A549 (cell line): ENCODE measurements around the gene TRMT13. TPM values are rescaled to one million over a fixed set of nuclear protein-coding genes. Genes with fewer than 3 reads are reported as not detected.

ENCODE experiments used
- ATAC-seq, 2 experiments: fragments of 200-7000 bp in 1 of 2; fragments of >200 bp in 1 of 2; cut with Nextera tagmentation in 1 of 2; cut with Tn5 transposase in 1 of 2; 3 replicates each; pipeline versions ENCODE4 v1.8.0 to v1.9.1; 2018 to 2020; ENCODE audit warnings: mild to moderate bottlenecking in 1 of 2, moderate library complexity in 1 of 2
- CTCF ChIA-PET: fragments of 300-600 bp; sonication (Branson Sonifier 250); formaldehyde crosslinking; extraction: SDS; loops from one replicate; lab custom pipeline; 2021; ENCODE audit warnings: antibody characterized with exemption, inconsistent platforms; lab: Yijun Ruan, JAX
- POLR2A ChIA-PET: fragments of 350-600 bp; formaldehyde crosslinking; extraction: SDS; loops from one replicate; lab custom pipeline; 2021; ENCODE audit warnings: antibody characterized with exemption, inconsistent platforms; lab: Yijun Ruan, JAX
- DNase-seq, 2 experiments: peaks; one replicate each; pipeline versions ENCODE4 v3.0.0 to v3.0.0-alpha.2; 2011 to 2016; ENCODE audit warnings: low read depth in 1 of 2, low spot score in 1 of 2
- FAIRE-seq: peaks from 2 replicates; lab custom pipeline; 2011; peaks lifted over from hg19 to GRCh38; lab: Jason Lieb, UNC
- H3K27ac ChIP-seq, 2 experiments: fragments of >200 bp; sonication (Bioruptor Twin); formaldehyde crosslinking; 3 replicates each; pipeline ENCODE4 v1.5.1; 2016 to 2017
- H3K4me1 ChIP-seq: fragments of >200 bp; sonication (Bioruptor Twin); formaldehyde crosslinking; 3 replicates; pipeline ENCODE4 v1.6.1; 2016
- H3K4me2 ChIP-seq: fragments of >200 bp; sonication (Bioruptor Twin); formaldehyde crosslinking; 3 replicates; pipeline ENCODE4 v1.6.1; 2016
- H3K4me3 ChIP-seq: fragments of >200 bp; sonication (Bioruptor Twin); formaldehyde crosslinking; 3 replicates; pipeline ENCODE4 v1.5.1; 2016
- H3K9me3 ChIP-seq: fragments of >200 bp; sonication (Bioruptor Twin); formaldehyde crosslinking; 3 replicates; pipeline ENCODE4 v1.6.1; 2016
- BCL3 ChIP-seq: fragments of >200 bp; sonication (Bioruptor Twin); formaldehyde crosslinking; IDR thresholded peaks from 3 replicates; pipeline ENCODE4 v1.6.1; 2016
- BHLHE40 ChIP-seq: IDR thresholded peaks from 2 replicates; pipeline ENCODE4 v1.6.1; 2012; ENCODE audit warnings: low read depth, low read length, inconsistent platforms
- E2F6 ChIP-seq: IDR thresholded peaks from 2 replicates; pipeline ENCODE4 v1.6.1; 2012; ENCODE audit warnings: low read depth, borderline replicate concordance
- EHF ChIP-seq: fragments of 250-450 bp; sonication (Bioruptor Pico); IDR thresholded peaks from 2 replicates; pipeline ENCODE4 v1.5.0; 2020; ENCODE audit warnings: mild to moderate bottlenecking
- EP300 ChIP-seq, 2 experiments: fragments of >200 bp; sonication (Bioruptor Twin); formaldehyde crosslinking; IDR thresholded peaks; 2 replicates in 1 of 2; 3 replicates in 1 of 2; pipeline ENCODE4 v1.6.1; 2016 to 2017
- ESRRA ChIP-seq: fragments of 150-350 bp; IDR thresholded peaks from 2 replicates; pipeline ENCODE4 v1.6.1; 2014; ENCODE audit warnings: mild to moderate bottlenecking, low read length, borderline replicate concordance
- FOXS1 ChIP-seq: fragments of 250-450 bp; sonication (Bioruptor Pico); IDR thresholded peaks from 2 replicates; pipeline ENCODE4 v1.5.0; 2020; ENCODE audit warnings: mild to moderate bottlenecking, moderate library complexity
- HDAC2 ChIP-seq: fragments of 200-600 bp; sonication (generic); IDR thresholded peaks from 2 replicates; pipeline ENCODE4 v1.6.1; 2016
- MAFK ChIP-seq: fragments of 450-650 bp; IDR thresholded peaks from 2 replicates; pipeline ENCODE4 v1.6.1; 2014; ENCODE audit not compliant: partially characterized antibody
- MAX ChIP-seq: IDR thresholded peaks from 2 replicates; pipeline ENCODE4 v1.6.1; 2012
- NPAS2 ChIP-seq: fragments of 250-450 bp; sonication (Bioruptor Pico); IDR thresholded peaks from 2 replicates; pipeline ENCODE4 v1.8.0; 2022; ENCODE audit warnings: mild to moderate bottlenecking, moderate library complexity, borderline replicate concordance
- PBX3 ChIP-seq: IDR thresholded peaks from 2 replicates; pipeline ENCODE4 v1.6.1; 2012
- PHF8 ChIP-seq: fragments of 200-600 bp; sonication (generic); IDR thresholded peaks from 2 replicates; pipeline ENCODE4 v1.6.1; 2016; ENCODE audit warnings: low read depth, mild to moderate bottlenecking, antibody characterized with exemption, moderate library complexity, borderline replicate concordance
- POLR2A ChIP-seq: IDR thresholded peaks from 2 replicates; pipeline ENCODE4 v1.6.1; 2012; ENCODE audit warnings: mild to moderate bottlenecking, low read length
- POLR2AphosphoS2 ChIP-seq: conservative IDR thresholded peaks from 2 replicates; pipeline ENCODE4 v1.6.1; 2012; ENCODE audit warnings: low read length, improper control_type of control experiment, inconsistent platforms
- RCOR1 ChIP-seq: fragments of 150-350 bp; IDR thresholded peaks from 2 replicates; pipeline ENCODE4 v1.6.1; 2014; ENCODE audit warnings: antibody characterized with exemption, low read length, low read depth
- RFX5 ChIP-seq: fragments of 450-650 bp; IDR thresholded peaks from 2 replicates; pipeline ENCODE4 v1.7.1; 2014; ENCODE audit warnings: antibody characterized with exemption, mild to moderate bottlenecking, moderate library complexity
- RNF2 ChIP-seq: fragments of 200-600 bp; sonication (generic); IDR thresholded peaks from 2 replicates; pipeline ENCODE4 v1.6.1; 2016; ENCODE audit warnings: low read depth, mild to moderate bottlenecking, antibody characterized with exemption, moderate library complexity, borderline replicate concordance
- SMC3 ChIP-seq: fragments of >200 bp; sonication (Bioruptor Twin); formaldehyde crosslinking; IDR thresholded peaks from 3 replicates; pipeline ENCODE4 v1.6.1; 2018; ENCODE audit warnings: inconsistent platforms
- WGBS: methylation state at CpG from one replicate; pipeline ENCODE4 v1.1.6; 2017; ENCODE audit errors: missing lambda C conversion rate; 5-methylcytosine and 5-hydroxymethylcytosine counted together
- polyA plus RNA-seq, 4 experiments: library from polyadenylated mRNA; depleted of rRNA in 3 of 4; stranded (reverse); fragments of >200 nt; fragmentation: RNase III in 1 of 4; extraction: RNeasy Plus Mini Kit Qiagen cat#74134 plus additional on column Dnase treatment in 1 of 4; gene quantifications; 2 replicates in 3 of 4; 3 replicates in 1 of 4; pipeline ENCODE4 v1.2.3, GENCODE V29; 2011 to 2017

The TRMT13 gene
- polyA plus RNA-seq, 2 of the 4 experiments (the other 2 are of a cell fraction) = 9.9 to 21.7 TPM

- POLR2A ChIA-PET = no interaction called here
- DNase-seq (no peak), ATAC-seq (no peak), FAIRE-seq (no peak)
- 89% methylated on average over 1 of the region's 1 CpG for WGBS
- H3K4me1 ChIP-seq = peaks cover 16% of the 10 kb centered on the region
- H3K4me3 ChIP-seq = no peak overlapping the region
- CTCF ChIA-PET = no interaction called here
- H3K4me2 ChIP-seq = no peak overlapping the region
- peak; percentile 65 for TF ChIP-seq MAFK
- no peak for TF ChIP-seq E2F6
- H3K9me3 ChIP-seq = no peaks in the 10 kb centered on the region
- H3K27ac ChIP-seq = no peak overlapping the region
These were observed 5.7 kb upstream of the TRMT13 start for GRCh38 chr1:100127226-100127625.

GRCh38 chr1:100130552-100131077, 2.3 kb upstream of the TRMT13 start:
- no peak overlapping the region for H3K4me3 ChIP-seq
- H3K4me2 ChIP-seq = peak overlapping the region; percentile 81

GRCh38 chr1:100131623-100132022, 1.3 kb upstream of the TRMT13 start:
- POLR2A ChIA-PET = no interaction called here
- no peak for ATAC-seq
- TF ChIP-seq RCOR1 (no peak), RNF2 (no peak), RFX5 (no peak), POLR2A (no peak), BCL3 (no peak), PBX3 (no peak), PHF8 (no peak), EP300 (IDR thresholded peaks at IDR 0.05) (no peak), BHLHE40 (no peak), FOXS1 (CRISPR knock-in tag) (no peak), HDAC2 (no peak), POLR2AphosphoS2 (no peak), SMC3 (no peak), MAX (no peak), NPAS2 (CRISPR knock-in tag) (no peak), ESRRA (no peak), EHF (CRISPR knock-in tag) (no peak)
- TF ChIP-seq, all 56 proteins: peak for 0
- Histone ChIP-seq H3K4me3 (peak overlapping the region; percentile 95), H3K9me3 (no peaks in the 10 kb centered on the region), H3K27ac (peak overlapping the region in 1 of 2 experiments; percentile 83; a peak in 2 of 6 replicates), H3K4me2 (peak overlapping the region; percentile 81), H3K4me1 (peaks cover 24% of the 10 kb centered on the region)
- CTCF ChIA-PET = no interaction called here
- FAIRE-seq (no peak), DNase-seq (no peak)
- 76% methylated on average over 8 of the region's 8 CpGs for WGBS

More at GRCh38 chr1:100130552-100131077, 2.3 kb upstream of the TRMT13 start:
- ChIA-PET POLR2A (no interaction called here), CTCF (interaction anchor here (0.6 kb wide), 1 partner anchor 87 kb away, joined by 4 read pairs; no protein-coding TSS in a partner anchor)
- no peaks in the 10 kb centered on the region for H3K9me3 ChIP-seq
- H3K27ac ChIP-seq = no peak overlapping the region
- ATAC-seq (no peak), DNase-seq (no peak), FAIRE-seq (no peak)
- WGBS = 68% methylated on average over 5 of the region's 5 CpGs
- peaks cover 24% of the 10 kb centered on the region for H3K4me1 ChIP-seq
- TF ChIP-seq EP300 (IDR thresholded peaks at IDR 0.05) = no peak
- no peak for TF ChIP-seq RFX5
